WTC11 (cell line): ENCODE data around the gene CHPF2. TPM values are rescaled to one million over a fixed set of nuclear protein-coding genes. Genes with fewer than 3 reads are reported as not detected.

ENCODE experiments used
- ATAC-seq: fragments of 200-7000 bp; cut with Tn5 transposase; 2 replicates; pipeline ENCODE4 v1.10.0; 2021; ENCODE audit warnings: mild to moderate bottlenecking, moderate library complexity
- CTCF ChIA-PET: fragments of 300-600 bp; sonication (Branson Sonifier 250); formaldehyde crosslinking; loops from one replicate; lab custom pipeline; 2021; ENCODE audit warnings: antibody characterized with exemption; lab: Charles Lee
- POLR2A ChIA-PET: fragments of 350-600 bp; sonication (Branson Sonifier 250); formaldehyde crosslinking; loops from one replicate; lab custom pipeline; 2021; ENCODE audit warnings: antibody characterized with exemption; lab: Charles Lee
- DNase-seq: peaks from one replicate; pipeline ENCODE4 v3.0.0; 2021; ENCODE audit warnings: low spot score
- H3K27ac Mint-ChIP-seq: 2 replicates; pipeline ENCODE4 v1.8.0; 2021; ENCODE audit warnings: mixed read lengths
- H3K27me3 Mint-ChIP-seq: 2 replicates; pipeline ENCODE4 v1.8.0; 2021; ENCODE audit warnings: low read depth, mild to moderate bottlenecking, moderate library complexity, mixed read lengths
- H3K36me3 Mint-ChIP-seq: 2 replicates; pipeline ENCODE4 v1.8.0; 2021; ENCODE audit warnings: mixed read lengths
- H3K4me1 Mint-ChIP-seq: 2 replicates; pipeline ENCODE4 v1.8.0; 2022; ENCODE audit warnings: mixed read lengths
- H3K4me3 Mint-ChIP-seq: 2 replicates; pipeline ENCODE4 v1.8.0; 2021; ENCODE audit warnings: mild to moderate bottlenecking, moderate library complexity, mixed read lengths
- H3K9me3 Mint-ChIP-seq: 2 replicates; pipeline ENCODE4 v1.8.0; 2021; ENCODE audit warnings: mixed read lengths
- ATF1 ChIP-seq: sonication (generic); formaldehyde crosslinking; IDR thresholded peaks from 2 replicates; pipeline ENCODE4 v1.8.1; 2023; ENCODE audit warnings: mild to moderate bottlenecking, moderate library complexity, missing genetic modification reagents
- ATF3 ChIP-seq: sonication (generic); formaldehyde crosslinking; conservative IDR thresholded peaks from 2 replicates; pipeline ENCODE4 v1.8.1; 2022; ENCODE audit warnings: mild to moderate bottlenecking, missing genetic modification reagents
- ESRRA ChIP-seq: sonication (generic); formaldehyde crosslinking; IDR thresholded peaks from 2 replicates; pipeline ENCODE4 v1.8.1; 2022; ENCODE audit warnings: mild to moderate bottlenecking, missing genetic modification reagents, borderline replicate concordance
- ETV6 ChIP-seq: sonication (generic); formaldehyde crosslinking; IDR thresholded peaks from 2 replicates; pipeline ENCODE4 v1.8.1; 2022; ENCODE audit warnings: mild to moderate bottlenecking, missing genetic modification reagents
- GRHL2 ChIP-seq: fragments of 250-450 bp; sonication (Bioruptor Pico); IDR thresholded peaks from 2 replicates; pipeline ENCODE4 v1.8.0; 2022; ENCODE audit warnings: mild to moderate bottlenecking, moderate library complexity; ENCODE audit not compliant: insufficient replicate concordance, severe bottlenecking
- MXD4 ChIP-seq: fragments of 250-450 bp; sonication (Bioruptor Pico); IDR thresholded peaks from 2 replicates; pipeline ENCODE4 v1.8.0; 2021; ENCODE audit warnings: mild to moderate bottlenecking, moderate library complexity, borderline replicate concordance
- NFE2L1 ChIP-seq: sonication (generic); formaldehyde crosslinking; IDR thresholded peaks from 2 replicates; pipeline ENCODE4 v1.8.1; 2023; ENCODE audit warnings: missing genetic modification reagents
- RELA ChIP-seq: sonication (generic); formaldehyde crosslinking; IDR thresholded peaks from 2 replicates; pipeline ENCODE4 v1.8.1; 2022; ENCODE audit warnings: missing genetic modification reagents, mild to moderate bottlenecking, borderline replicate concordance
- RORB ChIP-seq: fragments of 250-450 bp; sonication (Bioruptor Pico); IDR thresholded peaks from 2 replicates; pipeline ENCODE4 v1.9.0; 2021; ENCODE audit warnings: mild to moderate bottlenecking
- STAT6 ChIP-seq: sonication (generic); formaldehyde crosslinking; conservative IDR thresholded peaks from 2 replicates; pipeline ENCODE4 v1.8.1; 2023; ENCODE audit warnings: mild to moderate bottlenecking, low read depth, missing genetic modification reagents, moderate library complexity
- TEAD4 ChIP-seq: sonication (generic); formaldehyde crosslinking; IDR thresholded peaks from 2 replicates; pipeline ENCODE4 v1.8.0; 2022; ENCODE audit warnings: mild to moderate bottlenecking, missing genetic modification reagents
- ZNF263 ChIP-seq: sonication (generic); formaldehyde crosslinking; IDR thresholded peaks from 2 replicates; pipeline ENCODE4 v1.8.1; 2022; ENCODE audit warnings: low read depth, mild to moderate bottlenecking, moderate library complexity, missing genetic modification reagents
- ZNF317 ChIP-seq: sonication (generic); formaldehyde crosslinking; IDR thresholded peaks from 2 replicates; pipeline ENCODE4 v1.8.1; 2023; ENCODE audit warnings: low read depth, mild to moderate bottlenecking, moderate library complexity, missing genetic modification reagents, borderline replicate concordance
- ZNF416 ChIP-seq: fragments of 250-450 bp; sonication (Bioruptor Pico); IDR thresholded peaks from 2 replicates; pipeline ENCODE4 v1.9.0; 2021; ENCODE audit warnings: mild to moderate bottlenecking, inconsistent platforms
- total RNA-seq: library from RNA; stranded (reverse); gene quantifications from 3 replicates; pipeline ENCODE4 v1.2.3, GENCODE V29; 2021
- TF ChIP-seq, protein P1 (sequence below): sonication (generic); formaldehyde crosslinking; IDR thresholded peaks from 2 replicates; pipeline ENCODE4 v1.8.0; 2022; ENCODE audit warnings: mild to moderate bottlenecking, missing genetic modification reagents
- TF ChIP-seq, protein P2 (sequence below): sonication (generic); formaldehyde crosslinking; IDR thresholded peaks from 2 replicates; pipeline ENCODE4 v1.8.1; 2022; ENCODE audit warnings: mild to moderate bottlenecking, missing genetic modification reagents, moderate library complexity, borderline replicate concordance

Gene CHPF2
- total RNA-seq, 1 experiment from 2014 or later, result 30.7 TPM

DNA sequence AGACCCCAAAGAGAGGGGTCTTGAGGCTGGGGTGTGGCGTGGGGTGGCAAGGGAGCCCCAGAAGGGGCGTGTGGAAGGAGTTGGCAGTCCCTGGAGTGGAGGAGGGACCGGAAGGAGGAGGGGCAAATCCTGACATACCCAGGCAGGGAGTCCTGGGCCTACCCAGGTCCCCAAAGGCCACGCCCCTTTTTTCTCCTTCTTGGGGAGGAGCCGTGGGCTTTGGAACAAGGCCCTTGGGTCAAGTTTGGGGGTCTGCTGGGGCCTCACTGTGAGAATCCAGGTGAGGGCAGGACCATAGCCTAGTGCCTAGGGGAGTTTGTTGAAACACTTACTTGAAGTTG, 17.4 kb downstream of the CHPF2 start:
- peak; percentile 52 for DNase-seq
- TF ChIP-seq ATF3 (CRISPR knock-in tag) (no peak), TEAD4 (CRISPR knock-in tag) (no peak), NFE2L1 (CRISPR knock-in tag) (no peak), ESRRA (CRISPR knock-in tag) (no peak), MXD4 (CRISPR knock-in tag) (no peak), RORB (CRISPR knock-in tag) (no peak), ZNF317 (CRISPR knock-in tag) (no peak), GRHL2 (CRISPR knock-in tag) (no peak), ETV6 (CRISPR knock-in tag) (no peak), RELA (CRISPR knock-in tag) (no peak), ZNF263 (CRISPR knock-in tag) (no peak), STAT6 (CRISPR knock-in tag) (no peak), ATF1 (CRISPR knock-in tag) (no peak)
- TF ChIP-seq, protein P1, sequence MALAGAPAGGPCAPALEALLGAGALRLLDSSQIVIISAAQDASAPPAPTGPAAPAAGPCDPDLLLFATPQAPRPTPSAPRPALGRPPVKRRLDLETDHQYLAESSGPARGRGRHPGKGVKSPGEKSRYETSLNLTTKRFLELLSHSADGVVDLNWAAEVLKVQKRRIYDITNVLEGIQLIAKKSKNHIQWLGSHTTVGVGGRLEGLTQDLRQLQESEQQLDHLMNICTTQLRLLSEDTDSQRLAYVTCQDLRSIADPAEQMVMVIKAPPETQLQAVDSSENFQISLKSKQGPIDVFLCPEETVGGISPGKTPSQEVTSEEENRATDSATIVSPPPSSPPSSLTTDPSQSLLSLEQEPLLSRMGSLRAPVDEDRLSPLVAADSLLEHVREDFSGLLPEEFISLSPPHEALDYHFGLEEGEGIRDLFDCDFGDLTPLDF, result no peak
- TF ChIP-seq, protein P2, sequence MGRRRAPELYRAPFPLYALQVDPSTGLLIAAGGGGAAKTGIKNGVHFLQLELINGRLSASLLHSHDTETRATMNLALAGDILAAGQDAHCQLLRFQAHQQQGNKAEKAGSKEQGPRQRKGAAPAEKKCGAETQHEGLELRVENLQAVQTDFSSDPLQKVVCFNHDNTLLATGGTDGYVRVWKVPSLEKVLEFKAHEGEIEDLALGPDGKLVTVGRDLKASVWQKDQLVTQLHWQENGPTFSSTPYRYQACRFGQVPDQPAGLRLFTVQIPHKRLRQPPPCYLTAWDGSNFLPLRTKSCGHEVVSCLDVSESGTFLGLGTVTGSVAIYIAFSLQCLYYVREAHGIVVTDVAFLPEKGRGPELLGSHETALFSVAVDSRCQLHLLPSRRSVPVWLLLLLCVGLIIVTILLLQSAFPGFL, result no peak
- TF ChIP-seq, all 79 proteins: peak for 0
- peak; percentile 7; the same call in 1 of the 2 replicates for ATAC-seq
- Mint-ChIP-seq H3K9me3 (no peaks in the 10 kb centered on the region), H3K4me3 (peak overlapping the region; percentile 71), H3K27ac (no peak overlapping the region), H3K36me3 (no peaks in the 10 kb centered on the region), H3K4me1 (peaks cover 54% of the 10 kb centered on the region), H3K27me3 (peaks cover 72% of the 10 kb centered on the region)
- ChIA-PET CTCF (interaction anchor here (1.0 to 1.4 kb wide), 2 partner anchors 55 to 134 kb away, joined by 3 to 5 read pairs; no protein-coding TSS in a partner anchor), POLR2A (interaction anchor here (1.8 kb wide), 1 partner anchor 22 kb away, joined by 6 read pairs; no protein-coding TSS in a partner anchor)

DNA sequence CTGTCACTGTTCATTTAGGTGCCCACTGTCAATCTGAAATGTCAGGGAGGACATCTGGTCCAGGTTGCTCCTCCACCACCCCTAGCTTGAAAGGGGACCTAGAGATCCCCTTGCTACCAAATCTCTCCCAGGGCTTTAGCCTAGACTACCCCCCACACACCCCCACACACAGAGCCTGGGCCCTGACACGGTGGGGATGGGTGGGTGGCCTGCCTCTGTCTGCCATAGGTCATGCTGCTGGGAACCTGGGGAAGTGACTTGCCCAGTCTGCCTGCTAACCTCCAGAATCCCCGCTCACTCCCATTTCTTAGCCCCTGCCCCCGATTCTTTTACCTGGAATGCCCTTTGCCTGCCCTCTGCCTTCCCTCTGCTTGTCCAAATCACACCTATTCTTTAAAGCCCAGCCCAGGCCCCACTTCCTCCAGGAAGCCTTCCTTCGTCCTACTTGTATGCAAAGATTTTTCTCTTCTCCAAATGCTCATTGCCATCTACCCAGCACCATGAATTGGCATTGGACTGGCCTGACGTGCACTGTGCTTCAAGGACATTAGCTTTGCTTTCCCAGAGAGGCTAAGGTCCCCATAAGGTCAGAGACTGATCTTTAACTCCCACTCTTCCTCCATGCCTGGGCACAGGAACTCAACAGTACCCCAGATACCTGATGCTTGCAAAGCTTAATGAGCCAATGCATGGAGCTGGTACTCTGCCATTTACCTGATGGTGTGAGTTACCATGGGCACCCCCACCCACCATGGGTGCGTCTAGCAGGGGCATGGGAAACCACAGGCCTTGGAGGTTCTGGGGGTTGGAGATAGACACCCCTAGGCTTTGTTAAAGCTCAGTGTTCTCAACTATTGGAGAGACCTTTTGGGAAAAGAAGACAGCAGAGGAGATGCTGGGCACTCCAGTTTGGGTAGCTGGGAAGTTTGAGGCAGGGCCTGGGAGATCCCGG, 18.2 kb downstream of the CHPF2 start:
- Mint-ChIP-seq H3K36me3 (no peaks in the 10 kb centered on the region), H3K27me3 (peaks cover 75% of the 10 kb centered on the region), H3K4me1 (peaks cover 51% of the 10 kb centered on the region), H3K9me3 (no peaks in the 10 kb centered on the region), H3K27ac (no peak overlapping the region), H3K4me3 (peak overlapping the region; percentile 63)
- ChIA-PET CTCF (interaction anchor here (0.5 to 1.4 kb wide), 7 partner anchors 23 to 189 kb away, joined by 3 to 5 read pairs (median 3); partner anchors contain the start of genes ABCF2 and NUB1), POLR2A (interaction anchor here (1.4 to 1.8 kb wide), 2 partner anchors 18 to 23 kb away, joined by 3 to 6 read pairs; partner anchors contain the start of gene CHPF2)
- TF ChIP-seq ZNF416, result no peak
- no peak for TF ChIP-seq MXD4 (CRISPR knock-in tag)
- DNase-seq, result no peak
- no peak for ATAC-seq
